Measurements from ENCODE around the gene FUZ.

Gene FUZ

DNA sequence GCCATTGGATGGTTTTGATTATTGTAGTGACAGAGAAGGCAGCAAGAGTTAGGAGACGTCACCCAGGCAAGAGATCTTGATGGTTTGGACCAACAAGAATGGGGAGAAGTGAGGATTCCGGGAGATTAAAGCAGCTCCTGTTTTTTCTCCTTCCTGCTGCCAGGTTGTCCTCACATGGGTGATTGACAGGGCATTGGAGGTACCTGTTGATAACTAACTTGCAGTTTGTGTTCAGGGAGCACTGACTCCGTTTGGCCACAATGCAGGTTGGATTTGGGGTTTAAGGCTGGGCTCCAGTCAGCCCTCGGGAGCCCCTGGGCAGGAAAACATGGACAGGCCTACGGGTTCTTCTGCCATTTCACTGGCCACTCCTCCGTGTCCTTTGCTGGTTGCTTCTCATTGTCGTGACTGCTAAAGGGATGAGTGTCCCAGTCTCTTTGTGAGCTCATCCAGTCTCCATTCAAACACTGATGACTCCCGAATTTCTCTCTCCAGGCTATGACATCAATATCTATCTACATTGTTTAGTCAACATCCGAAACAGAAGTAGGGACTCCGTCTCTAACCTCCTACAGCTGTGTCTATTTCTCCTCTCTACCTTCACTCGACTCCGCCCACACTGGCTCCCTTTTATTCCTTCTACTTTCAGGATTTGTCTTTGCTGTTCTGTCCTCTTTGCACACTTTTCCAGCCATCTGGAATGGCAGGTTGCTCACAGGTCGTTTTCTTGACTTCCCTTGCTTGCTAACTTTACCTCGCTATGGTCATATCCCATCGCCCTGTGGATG is 36.5 kb upstream of the FUZ start:
- H3K27ac ChIP-seq, result peak overlapping the region; percentile 93
- TF ChIP-seq, protein P1, sequence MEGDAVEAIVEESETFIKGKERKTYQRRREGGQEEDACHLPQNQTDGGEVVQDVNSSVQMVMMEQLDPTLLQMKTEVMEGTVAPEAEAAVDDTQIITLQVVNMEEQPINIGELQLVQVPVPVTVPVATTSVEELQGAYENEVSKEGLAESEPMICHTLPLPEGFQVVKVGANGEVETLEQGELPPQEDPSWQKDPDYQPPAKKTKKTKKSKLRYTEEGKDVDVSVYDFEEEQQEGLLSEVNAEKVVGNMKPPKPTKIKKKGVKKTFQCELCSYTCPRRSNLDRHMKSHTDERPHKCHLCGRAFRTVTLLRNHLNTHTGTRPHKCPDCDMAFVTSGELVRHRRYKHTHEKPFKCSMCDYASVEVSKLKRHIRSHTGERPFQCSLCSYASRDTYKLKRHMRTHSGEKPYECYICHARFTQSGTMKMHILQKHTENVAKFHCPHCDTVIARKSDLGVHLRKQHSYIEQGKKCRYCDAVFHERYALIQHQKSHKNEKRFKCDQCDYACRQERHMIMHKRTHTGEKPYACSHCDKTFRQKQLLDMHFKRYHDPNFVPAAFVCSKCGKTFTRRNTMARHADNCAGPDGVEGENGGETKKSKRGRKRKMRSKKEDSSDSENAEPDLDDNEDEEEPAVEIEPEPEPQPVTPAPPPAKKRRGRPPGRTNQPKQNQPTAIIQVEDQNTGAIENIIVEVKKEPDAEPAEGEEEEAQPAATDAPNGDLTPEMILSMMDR (conservative IDR thresholded peaks at IDR 0.05), result no peak
- TF ChIP-seq ZFX (IDR thresholded peaks at IDR 0.05), result no peak

DNA sequence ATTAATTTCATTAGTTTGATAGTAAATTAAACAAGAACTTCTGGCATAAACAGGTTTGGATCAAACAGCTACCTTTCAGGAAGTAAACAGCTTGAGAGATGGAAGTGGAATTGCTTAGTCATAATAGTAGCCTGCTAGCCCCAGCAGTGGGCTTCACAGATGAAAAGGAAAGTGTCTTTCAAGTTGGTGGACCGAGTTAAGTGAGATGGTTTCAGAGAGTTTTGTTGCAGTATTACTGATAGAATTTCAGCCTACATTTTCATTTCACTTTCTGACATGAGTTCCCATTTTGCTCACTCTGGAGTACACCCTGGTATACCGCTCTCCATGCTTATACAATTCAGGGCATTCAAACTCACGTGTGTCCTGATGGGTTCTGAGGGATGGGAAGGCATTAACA is 35.8 kb upstream of the FUZ start:
- no peak overlapping the region for H3K27ac ChIP-seq
- TF ChIP-seq ZFX (IDR thresholded peaks at IDR 0.05), result no peak
- TF ChIP-seq, protein P1 (conservative IDR thresholded peaks at IDR 0.05), result no peak

DNA sequence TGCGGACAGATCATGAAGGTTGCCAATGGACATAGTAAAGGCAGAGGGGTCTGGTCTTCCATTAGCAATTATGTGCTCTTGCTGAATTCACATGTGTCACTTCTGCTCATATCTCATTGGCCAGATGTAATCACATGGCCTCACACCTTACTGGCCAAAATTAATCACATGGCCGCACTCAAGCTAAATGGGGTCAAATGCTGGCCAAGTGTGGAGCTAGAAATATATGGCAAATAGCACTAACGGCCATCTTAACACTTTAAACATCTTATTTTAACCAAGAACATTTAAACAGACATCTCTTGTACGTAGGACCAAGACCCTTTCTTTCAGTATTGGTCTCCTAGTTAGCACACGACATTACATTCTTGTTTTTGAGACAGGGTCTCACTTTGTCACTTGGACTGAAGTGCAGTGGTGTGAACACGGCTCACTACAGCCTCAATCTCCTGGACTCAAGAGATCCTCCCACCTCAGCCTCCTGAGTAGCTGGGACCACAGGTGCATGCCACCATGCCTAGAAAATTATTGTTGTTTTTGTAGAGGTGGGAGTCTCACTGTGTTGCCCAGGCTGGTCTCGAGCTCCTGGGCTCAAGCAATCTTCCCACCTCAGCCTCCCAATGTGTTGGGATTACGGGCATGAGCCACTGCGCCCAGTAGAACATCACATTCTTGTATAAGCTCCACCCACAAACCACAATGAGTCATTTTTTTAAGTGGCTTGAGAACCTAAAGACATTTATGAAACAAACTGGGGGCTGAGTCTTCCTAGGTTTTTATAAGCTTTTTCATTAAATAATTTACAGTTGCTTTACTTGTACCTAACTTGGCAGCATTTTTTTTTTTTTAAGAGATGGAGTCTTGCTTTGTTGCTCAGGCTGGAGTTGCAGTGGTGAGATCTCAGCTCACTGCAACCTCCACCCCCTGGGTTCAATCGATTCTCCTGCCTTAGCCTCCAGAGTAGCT is 34.9 kb upstream of the FUZ start:
- no peak overlapping the region for H3K27ac ChIP-seq
- TF ChIP-seq, protein P1 (conservative IDR thresholded peaks at IDR 0.05), result no peak

DNA sequence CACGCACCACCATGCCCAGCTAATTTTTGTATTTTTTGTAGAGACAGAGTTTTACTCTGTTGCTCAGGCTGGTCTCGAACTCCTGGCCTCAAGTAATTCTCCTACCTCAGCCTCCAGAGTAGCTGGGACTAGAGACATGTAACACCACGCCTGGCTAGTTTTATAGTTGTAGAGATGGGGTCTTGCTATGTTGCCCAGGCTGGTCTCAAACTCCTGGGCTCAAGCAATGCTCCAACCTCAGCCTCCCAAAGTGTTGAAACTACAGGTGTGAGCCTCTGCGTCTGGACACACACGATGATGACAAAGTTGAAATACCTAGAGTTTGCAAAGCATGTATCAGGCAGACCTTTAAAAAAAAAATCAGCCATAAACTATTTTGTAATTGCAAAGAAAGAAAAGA is 33.3 kb upstream of the FUZ start:
- TF ChIP-seq, protein P1 (conservative IDR thresholded peaks at IDR 0.05), result no peak
- TF ChIP-seq ZFX (IDR thresholded peaks at IDR 0.05), result no peak
- no peak overlapping the region for H3K27ac ChIP-seq

DNA sequence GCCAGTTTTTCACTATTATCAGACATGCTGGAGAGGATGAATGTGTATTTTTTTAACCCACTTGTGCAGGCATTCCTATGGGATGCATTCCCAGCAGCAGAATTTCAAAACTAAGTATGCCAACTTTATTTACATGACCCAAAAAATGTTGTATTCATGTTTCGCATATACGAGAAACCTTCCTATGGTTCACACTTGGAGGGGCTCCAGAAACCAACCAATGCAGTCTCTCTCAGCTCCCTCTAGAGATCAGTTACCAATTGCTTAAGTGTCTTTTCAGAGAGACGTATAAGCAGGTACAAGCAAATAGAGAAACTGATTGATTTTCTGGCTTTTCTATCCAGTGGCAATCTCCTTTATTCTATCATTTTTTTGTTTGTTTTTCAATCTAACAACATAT is 32.3 kb upstream of the FUZ start:
- no peak overlapping the region for H3K27ac ChIP-seq
- TF ChIP-seq, protein P1 (conservative IDR thresholded peaks at IDR 0.05), result no peak
- TF ChIP-seq ZFX (IDR thresholded peaks at IDR 0.05), result no peak

DNA sequence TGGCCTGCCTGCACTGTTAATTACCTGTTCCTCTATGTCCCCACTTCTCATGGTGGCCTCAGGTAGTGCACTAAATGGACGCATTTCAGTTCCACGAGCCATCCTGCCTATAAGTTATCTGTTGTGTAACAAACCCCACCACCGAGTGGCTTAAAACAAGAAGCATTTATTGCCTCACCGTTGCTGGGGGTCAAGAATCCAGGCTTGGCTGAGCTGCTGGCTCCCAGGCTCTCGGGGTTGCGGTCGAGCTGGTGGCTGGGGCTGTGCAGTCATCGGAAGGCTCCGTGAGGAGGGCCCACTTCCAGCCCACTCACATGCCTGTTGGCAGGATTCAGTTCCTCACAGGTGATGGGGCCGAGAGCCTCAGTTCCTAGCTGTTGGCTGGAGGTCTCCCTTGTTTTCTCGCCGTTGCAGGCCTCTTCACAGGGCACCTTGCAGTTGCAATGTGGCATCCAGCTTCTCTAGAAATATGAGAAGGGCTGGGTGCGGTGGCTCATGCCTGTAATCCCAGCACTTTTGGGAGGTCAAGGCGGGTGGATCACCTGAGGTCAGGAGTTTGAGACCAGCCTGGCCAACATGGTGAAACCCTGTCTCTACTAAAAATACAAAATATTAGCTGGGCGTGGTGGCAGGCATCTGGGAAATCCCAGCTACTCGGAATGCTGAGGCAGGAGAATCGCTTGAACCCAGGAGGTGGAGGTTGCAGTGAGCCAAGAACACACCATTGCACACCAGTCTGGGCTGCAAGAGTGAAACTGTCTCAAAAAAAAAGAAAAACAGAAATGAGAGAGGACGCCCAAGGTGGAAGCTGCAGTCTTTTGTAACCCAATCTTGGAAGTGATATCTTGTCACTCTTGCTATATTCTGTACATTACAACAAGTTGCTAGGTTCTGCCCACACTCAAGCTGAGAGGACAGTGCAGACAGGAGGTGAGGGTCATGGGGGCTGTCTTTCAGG is 31.3 kb upstream of the FUZ start:
- no peak overlapping the region for H3K27ac ChIP-seq
- no peak for TF ChIP-seq ZFX (IDR thresholded peaks at IDR 0.05)
- TF ChIP-seq, protein P1 (conservative IDR thresholded peaks at IDR 0.05), result no peak

Data from C4-2B (cell line).